Embryonic facial prominence (tissue), 1 donor: Measurements from ENCODE around the gene PRKAG2.

ENCODE experiments used
- DNase-seq: peaks from one replicate; pipeline ENCODE4 v3.0.0-alpha.2; 2016; ENCODE audit errors: extremely low spot score

The PRKAG2 gene

GRCh38 chr7:151679071-151679708 is 197.7 kb downstream of the PRKAG2 start:
- no peak for DNase-seq

- DNase-seq = no peak
These were observed 198.7 kb downstream of the PRKAG2 start for GRCh38 chr7:151678227-151678604.

- no peak for DNase-seq
These were observed 199.2 kb downstream of the PRKAG2 start for GRCh38 chr7:151677581-151678226.

- no peak for DNase-seq
These were observed 200.2 kb downstream of the PRKAG2 start for GRCh38 chr7:151676759-151677158.

- no peak for DNase-seq
These were observed 201.6 kb downstream of the PRKAG2 start for GRCh38 chr7:151675196-151675920.

- no peak for DNase-seq
These were observed 202.6 kb downstream of the PRKAG2 start for GRCh38 chr7:151674161-151674920.

GRCh38 chr7:151673216-151673615 is 203.7 kb downstream of the PRKAG2 start:
- DNase-seq = no peak

- DNase-seq = no peak
These were observed 204.2 kb downstream of the PRKAG2 start for GRCh38 chr7:151672716-151673115.

GRCh38 chr7:151671514-151671913 is 205.4 kb downstream of the PRKAG2 start:
- DNase-seq = no peak

GRCh38 chr7:151669762-151670161 is 207.2 kb downstream of the PRKAG2 start:
- DNase-seq = no peak

GRCh38 chr7:151666886-151667285 is 210.0 kb downstream of the PRKAG2 start:
- DNase-seq = no peak

GRCh38 chr7:151665368-151665767 is 211.5 kb downstream of the PRKAG2 start:
- no peak for DNase-seq

- DNase-seq = no peak
These were observed 212.6 kb downstream of the PRKAG2 start for GRCh38 chr7:151664268-151664667.

- no peak for DNase-seq
These were observed 213.4 kb downstream of the PRKAG2 start for GRCh38 chr7:151663382-151664100.

GRCh38 chr7:151662251-151662826 is 214.6 kb downstream of the PRKAG2 start:
- DNase-seq = no peak

GRCh38 chr7:151661587-151661986 is 215.3 kb downstream of the PRKAG2 start:
- no peak for DNase-seq

- DNase-seq = no peak
These were observed 216.8 kb downstream of the PRKAG2 start for GRCh38 chr7:151660141-151660540.

- no peak for DNase-seq
These were observed 217.7 kb downstream of the PRKAG2 start for GRCh38 chr7:151659219-151659618.

- DNase-seq = no peak
These were observed 218.1 kb downstream of the PRKAG2 start for GRCh38 chr7:151658778-151659177.

GRCh38 chr7:151657173-151657572 is 219.7 kb downstream of the PRKAG2 start:
- DNase-seq = no peak

GRCh38 chr7:151655555-151655954 is 221.4 kb downstream of the PRKAG2 start:
- no peak for DNase-seq
